Activated CD4-positive, CD25-positive, alpha-beta regulatory T cell treated with anti-CD3 and anti-CD28 coated beads, Interleukin-2, amount 50 U/mL, for 24 hours (primary cell): ENCODE data around the gene TUSC2.

ENCODE experiments used
- ATAC-seq, 2 donors: fragments of 150-1000 bp; cut with Tn5 transposase; one replicate each; pipeline ENCODE4 v1.10.0; 2021; ENCODE audit warnings: mild to moderate bottlenecking in 1 of 2, moderate library complexity in 1 of 2

The TUSC2 gene, protein sequence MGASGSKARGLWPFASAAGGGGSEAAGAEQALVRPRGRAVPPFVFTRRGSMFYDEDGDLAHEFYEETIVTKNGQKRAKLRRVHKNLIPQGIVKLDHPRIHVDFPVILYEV

GRCh38 chr3:50327943-50328691 lies at the start of gene TUSC2:
TSS of gene TUSC2 (minus strand) at chr3:50328223. CDS start at chr3:50328099, 124 bp downstream.
- peak; percentile 95 to 96 for ATAC-seq

DNA sequence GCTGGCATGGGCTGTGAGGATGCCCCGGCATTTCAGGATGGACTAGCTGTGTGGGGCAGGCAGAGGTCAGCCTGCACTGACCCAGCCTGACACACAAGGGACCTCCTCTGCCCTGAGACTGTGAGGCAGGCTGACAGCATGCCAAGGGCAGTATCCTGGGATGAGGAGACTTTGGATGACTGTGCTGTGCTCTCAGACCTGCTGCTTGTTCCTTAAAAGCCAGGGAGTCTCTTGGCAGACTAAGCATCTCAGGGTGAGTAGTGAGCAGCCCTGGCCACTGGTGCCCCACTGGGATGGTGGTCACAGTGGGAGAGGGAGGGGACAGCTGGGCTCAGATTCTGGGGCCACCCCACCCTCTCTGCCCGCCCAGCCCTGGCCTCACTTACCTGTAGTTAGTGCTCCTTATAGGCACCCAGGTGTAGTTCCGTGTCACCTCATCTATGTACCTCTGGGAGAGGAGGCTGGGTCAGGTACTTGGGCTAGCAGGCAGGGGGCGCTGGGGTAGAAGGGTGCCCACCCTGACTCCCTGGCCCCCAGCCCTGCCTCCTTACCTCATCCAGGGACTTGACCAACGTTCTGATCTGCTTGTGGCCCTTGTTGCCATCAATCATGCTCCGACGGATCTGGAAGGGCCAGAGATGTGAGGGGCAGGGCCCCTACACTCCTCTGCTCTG lies 47.4 kb upstream of the TUSC2 start:
- ATAC-seq: no peak

GRCh38 chr3:50374363-50375257 lies 46.6 kb upstream of the TUSC2 start:
- ATAC-seq: no peak

DNA sequence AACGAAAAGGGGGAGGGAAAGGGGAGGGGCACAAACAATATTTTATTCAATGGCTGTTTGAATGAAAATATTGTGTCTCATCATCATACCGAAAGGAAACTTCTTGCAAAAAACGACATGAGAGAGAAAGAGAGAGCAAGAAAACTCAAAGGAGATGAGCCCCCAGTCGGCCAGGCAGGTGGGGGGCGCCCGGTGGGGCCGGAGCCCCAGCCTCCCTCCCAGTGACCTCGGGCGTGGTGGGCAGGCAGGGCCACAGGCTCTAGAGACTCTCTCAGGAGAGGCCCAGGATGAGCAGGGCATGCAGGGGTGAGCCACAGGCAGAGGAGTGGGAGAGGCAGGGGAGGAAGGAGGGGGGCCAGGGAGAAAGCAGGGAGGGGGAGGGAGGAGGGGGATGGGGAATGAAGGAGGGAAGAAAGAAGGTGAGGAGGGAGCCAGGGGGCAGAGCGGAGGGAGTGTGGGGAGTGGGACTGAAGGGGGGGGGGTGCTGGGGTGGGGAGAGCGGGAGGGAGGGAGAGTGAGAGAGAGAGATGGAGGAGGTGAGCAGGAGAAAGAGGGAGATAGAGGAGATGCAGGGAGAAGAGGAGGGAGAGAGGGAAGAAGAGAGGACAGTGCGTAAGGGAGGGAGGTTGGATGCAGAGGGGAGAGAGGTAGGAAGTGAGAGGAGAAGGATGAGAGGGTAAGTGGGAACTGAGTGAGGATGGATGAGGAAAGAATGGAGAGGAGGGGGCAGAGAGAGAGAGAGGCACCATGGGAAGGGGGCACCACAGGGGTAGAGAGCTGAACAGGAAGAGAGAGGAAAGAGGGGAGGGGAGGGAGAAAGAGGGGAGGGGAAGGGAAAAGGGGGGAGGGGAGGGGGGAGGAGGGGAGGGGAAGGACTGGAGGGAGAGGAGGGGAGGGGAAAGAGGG lies 45.4 kb upstream of the TUSC2 start:
- ATAC-seq: no peak

DNA sequence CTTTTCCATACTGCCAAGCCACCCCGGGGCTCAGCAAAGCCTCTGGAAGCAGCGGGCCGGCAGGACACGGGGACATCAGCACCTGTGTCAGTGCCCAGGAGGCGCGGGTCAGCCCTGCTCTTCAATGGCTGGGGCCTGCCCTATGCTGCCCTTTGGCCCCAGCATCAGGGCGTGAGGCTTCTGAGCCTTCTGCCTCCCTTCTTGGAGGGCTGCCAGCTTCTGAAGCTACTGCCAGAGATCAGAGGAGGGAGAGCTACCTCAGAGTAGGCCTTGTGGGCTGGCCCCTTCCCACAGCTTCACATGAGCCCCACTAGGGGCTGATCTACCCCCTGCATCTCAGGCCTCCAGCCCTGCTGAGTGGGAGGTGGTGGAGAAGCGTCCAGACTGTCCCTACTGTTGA lies 44.3 kb upstream of the TUSC2 start:
- ATAC-seq: no peak

GRCh38 chr3:50371133-50371685 lies 43.2 kb upstream of the TUSC2 start:
- ATAC-seq: no peak

DNA sequence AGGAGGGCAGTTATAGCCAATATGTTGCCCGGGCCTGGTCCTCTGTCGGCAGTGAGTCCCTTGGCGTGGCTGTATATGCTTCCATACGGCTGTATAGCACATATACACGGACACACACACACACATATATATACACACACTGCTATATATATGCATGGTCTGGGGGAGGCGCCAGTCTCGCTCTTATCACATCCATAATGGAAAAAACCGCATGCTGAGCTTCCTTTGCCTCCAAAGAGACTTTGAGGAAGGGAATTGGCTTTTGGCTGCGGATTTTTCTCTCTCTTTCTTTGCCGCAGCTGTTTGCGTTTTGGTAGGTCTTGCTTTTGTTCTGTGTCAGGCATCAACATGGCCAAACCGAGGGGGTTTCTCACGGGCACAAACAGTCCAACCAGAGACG lies 42.6 kb upstream of the TUSC2 start:
- no peak for ATAC-seq

DNA sequence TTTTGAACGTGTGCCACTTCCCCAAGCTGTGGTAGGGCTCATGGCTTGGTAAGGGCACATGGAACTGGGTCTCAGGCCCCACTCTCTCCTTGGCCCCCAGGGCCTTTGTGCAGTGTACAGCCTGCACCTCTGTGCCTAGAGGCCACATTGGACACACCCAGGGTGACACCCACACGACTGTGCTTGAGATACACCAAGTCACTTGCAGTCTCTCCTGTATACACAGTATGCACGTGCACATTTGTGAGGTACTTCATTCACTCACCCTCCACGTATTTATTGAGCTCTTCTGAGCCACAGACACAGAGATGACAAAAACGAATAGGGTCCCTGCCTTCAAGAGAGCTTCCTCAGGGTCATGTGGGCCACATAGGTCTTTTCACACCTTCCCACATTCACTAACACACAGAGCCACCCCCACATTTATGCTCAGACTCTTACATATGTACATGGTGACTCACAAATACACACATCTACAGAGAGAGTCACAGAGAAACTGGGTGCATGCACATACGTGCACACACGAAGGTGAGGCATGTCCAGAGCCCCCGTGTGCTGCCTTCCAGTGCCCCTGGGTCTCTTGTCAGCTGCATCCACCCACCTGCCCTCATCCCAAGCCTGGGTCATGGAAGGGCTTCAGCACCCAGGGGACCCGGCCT lies 41.1 kb upstream of the TUSC2 start:
- no peak for ATAC-seq

- no peak for ATAC-seq
Measured at GRCh38 chr3:50365842-50366220, 37.8 kb upstream of the TUSC2 start.

DNA sequence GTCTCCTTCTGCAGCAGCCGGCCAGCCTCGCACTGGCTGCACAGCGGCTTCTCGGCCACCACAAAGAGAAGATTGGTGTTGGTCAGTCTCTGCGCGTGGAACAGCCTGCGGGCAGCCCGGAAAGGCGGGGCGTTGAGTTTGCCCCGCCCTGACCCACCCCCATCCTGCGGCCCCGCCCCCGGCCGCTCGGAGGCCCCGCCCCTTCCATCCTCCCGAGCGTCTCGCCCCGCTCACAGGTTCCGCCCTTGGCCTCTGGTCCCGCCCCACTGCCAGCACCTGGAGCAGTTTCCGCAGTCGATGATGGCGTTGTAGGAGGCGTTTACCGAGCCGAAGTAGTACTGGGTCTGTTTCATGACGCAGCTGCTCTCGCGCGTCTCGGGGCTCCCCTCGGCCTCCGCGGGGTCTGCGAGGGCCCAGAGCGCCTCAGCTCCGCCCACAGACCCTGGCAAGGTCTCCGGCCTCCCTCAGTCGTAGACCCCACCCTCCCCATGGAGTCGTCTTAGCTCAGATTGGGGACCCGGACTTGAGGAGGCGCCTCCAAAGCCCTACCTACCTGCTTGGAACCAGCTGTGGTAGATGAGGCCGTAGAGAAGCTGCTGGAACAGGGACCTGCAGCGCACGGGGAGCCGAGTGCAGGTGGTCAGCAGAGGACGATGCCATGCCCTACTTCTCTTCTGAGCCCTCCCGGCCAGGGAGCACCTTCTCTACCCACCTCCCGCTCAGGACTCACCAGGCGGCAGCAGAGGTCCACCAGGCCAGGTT lies 37.2 kb upstream of the TUSC2 start:
- ATAC-seq: peak; percentile 97 to 98

GRCh38 chr3:50364573-50365079 lies 36.6 kb upstream of the TUSC2 start:
- ATAC-seq: peak; percentile 5 to 18

DNA sequence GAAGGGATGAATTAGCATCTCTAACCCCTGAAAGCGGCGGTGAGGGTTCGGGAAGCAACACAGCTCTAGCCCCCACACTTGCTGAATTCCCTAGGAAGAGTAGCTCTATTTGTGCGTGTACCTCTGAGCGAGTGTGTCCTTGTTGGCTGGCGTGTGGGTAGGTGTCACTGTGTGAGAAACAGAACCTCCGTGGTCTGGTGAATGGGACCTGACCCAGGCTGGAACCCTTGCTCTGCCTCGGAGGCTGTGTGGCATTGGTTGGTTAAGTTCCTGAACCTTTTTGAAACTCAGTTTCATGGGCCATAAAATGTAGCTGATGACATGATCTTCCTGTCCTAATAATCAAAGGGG lies 31.7 kb upstream of the TUSC2 start:
- ATAC-seq: peak; percentile 7 to 8

DNA sequence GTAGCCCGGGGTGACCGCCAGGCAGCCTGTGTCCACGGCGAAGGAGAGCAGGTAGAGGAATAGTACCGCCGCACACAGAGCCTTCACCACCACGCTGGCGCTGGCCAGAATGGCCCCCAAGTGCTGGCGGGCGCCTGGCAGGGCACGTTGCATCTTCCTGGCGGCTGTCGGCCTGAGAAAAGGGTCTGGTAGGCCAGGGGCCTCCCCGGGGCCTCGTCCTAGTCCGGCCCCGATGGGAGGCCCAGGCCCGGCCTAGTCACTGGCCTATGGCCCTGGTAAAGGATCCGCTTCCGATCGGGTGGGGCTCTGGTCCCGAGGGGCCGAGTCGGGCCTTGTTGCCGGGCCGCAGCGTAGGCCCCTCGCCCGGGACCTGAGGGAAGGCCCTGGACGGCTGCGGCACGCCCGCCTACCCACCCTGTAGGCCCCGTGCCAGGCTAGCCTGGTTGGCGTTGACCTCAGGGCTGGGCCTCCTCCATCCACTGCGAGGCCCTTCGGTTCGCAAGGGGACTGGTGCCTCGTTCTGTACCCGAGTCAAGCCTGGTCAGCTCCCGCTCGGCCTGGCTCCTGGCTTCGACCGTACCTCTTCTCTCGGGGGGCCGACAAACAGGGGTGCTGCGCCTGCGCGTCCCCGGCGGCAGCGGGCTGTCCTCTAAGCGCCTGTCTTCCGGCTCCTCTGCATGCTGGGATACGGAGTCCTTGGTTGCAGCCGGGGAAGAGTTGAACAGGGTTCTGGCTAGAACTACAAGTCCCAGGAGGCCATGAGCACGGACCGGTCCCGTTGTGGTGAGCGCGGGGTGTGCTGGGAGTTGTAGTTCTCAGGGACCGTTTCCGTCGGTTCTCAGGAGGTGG lies 31.1 kb upstream of the TUSC2 start, which contains the start of gene TMEM115:
TSS of gene TMEM115 (minus strand) at position 611 of the 849 bp plus-strand sequence. CDS start at position 153, 458 bp downstream.
- ATAC-seq: peak; percentile 100

DNA sequence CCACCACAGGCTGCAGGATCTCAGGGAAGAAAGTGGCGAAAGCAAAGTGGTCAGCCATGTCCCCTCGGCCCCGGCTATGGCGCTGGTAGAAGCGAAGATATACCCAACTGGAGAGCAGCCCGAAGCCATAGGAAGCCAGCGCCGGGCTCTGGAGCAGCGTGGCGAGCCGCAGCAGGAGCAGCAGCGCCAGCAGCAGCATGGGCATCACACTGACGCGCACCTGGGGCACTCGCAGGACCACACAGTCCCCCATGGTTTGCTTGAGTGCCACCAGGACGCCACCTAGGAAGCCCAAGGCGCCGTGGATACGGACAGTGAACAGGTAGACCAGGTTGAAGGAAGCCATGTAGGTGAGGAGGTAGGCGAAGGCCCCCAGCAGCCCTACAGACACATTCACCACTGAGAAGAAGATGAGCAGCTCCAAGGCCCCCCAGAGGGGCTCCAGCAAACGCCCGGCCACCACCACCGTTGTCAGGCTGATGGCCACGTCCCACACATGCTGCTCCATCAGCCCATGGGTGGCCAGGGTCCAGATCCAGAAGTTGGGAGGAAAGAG lies 30.4 kb upstream of the TUSC2 start:
- no peak for ATAC-seq

DNA sequence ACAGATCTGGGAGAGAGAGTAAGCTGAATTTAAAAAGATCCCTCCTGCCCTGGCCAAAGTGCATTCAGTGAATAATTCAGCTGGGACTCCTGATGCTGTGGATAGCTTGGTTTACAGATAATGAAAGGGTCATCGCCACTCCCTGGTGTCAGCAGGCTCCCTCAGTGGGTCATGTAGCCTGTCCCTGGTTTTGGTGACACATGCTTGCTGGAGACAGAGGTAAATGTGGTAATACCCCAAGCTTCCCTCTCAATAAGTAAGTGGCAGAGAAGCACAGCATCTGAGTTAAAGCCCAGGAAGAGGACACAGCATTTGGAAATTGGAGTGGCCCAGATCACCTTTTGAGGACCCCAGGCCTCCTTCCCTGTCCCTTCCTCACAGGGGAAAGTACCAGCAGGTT lies 29.5 kb upstream of the TUSC2 start:
- ATAC-seq: no peak

DNA sequence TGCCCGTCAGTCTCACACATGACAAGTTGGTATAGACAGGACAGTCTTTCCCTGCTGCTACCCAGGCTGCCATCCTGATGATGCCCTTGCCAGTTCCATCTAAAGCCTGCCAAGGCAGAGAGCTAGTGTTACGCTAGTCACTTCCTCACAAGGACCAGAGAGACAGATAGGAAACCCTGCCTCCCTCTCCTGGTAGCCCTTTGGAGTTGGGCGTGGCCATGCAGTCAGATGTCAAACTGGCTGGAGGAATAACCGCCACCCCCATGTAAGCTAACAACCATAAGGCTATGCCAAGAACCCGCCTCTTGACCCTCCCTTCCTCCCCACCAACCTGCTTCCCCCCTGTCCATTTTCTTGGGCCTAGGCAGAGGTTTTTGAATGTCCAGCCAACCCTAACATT lies 28.5 kb upstream of the TUSC2 start:
- no peak for ATAC-seq

- no peak for ATAC-seq
Measured at GRCh38 chr3:50355829-50356552, 28.0 kb upstream of the TUSC2 start.

DNA sequence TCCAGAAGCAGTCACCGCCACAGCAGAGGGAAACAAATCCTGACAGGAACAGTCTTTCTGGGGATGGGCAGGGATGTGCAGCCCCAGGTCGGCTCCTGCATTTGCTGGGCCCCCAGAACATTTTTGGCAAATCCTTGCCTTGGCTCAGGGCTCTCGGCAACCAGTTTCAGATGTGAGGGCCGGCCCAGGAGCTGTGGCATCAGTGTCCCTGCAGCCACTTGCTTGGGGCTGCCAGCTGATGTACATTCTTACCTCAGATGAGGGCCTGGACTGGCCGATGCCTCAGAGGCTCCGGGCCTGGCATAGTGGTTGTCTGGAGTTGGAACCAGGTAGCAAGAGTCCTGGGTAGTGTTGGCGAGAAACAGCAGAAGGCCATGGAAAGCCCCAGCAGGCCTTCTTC lies 26.8 kb upstream of the TUSC2 start:
- no peak for ATAC-seq
